HFF-Myc (cell line): ENCODE data around the gene STIMATE.

Experiments used
- DNase-seq: peaks from one replicate; pipeline ENCODE4 v3.0.0-alpha.2; 2011; ENCODE audit warnings: low read depth; ENCODE audit errors: extremely low read depth
- H3K4me3 ChIP-seq: replicated peaks from 2 replicates; pipeline ENCODE4 v1.5.1; 2011; ENCODE audit warnings: low read depth, mild to moderate bottlenecking, control low read depth, low read length
- CTCF ChIP-seq: IDR thresholded peaks from 2 replicates; pipeline ENCODE4 v1.5.1; 2012; ENCODE audit warnings: mild to moderate bottlenecking, low read depth, low read length, control low read depth; ENCODE audit errors: missing control alignments

The STIMATE gene

DNA sequence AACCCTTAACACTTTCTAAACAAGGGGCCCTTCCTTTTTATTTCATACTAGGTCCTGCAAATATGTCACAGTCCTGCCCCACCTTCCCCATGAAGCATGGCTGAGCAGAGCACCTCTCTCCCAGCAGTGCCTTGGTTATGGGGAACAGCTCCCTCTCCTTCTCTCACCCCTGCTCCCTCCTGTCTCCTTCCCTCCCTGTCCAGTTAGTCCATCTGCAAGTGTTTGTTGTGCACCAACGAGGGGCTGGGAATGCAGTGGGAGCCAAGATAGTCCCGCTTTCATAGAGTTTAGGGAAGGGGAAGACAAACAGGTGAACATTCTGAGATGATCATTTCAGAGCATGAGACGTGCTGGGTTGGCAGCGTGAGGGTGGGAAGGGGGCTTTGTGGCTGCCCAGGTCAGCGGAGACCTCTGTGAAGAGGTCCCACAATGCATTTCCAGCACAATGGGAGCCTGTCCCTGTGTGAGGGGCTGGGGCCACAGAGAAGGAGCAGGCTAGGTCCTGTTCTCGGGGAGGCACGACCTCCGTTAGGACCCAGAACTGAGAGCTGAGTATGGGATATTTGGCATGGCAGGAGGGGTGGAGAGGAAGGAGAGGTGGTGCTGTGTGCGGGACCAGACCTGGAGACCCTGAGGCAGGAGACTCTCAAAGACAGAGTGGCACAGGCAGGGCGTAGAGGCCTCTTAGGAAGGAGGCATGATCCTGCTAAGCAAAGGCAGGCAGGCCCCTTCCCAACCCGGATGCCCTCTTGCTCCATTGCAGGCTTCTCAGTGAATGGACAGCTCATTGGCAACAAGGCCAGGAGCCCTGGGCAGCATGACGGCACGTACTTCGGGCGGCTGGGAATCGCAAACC, 108.2 kb downstream of the STIMATE start:
- DNase-seq = no peak
- no peak overlapping the region for H3K4me3 ChIP-seq
- TF ChIP-seq CTCF = no peak

DNA sequence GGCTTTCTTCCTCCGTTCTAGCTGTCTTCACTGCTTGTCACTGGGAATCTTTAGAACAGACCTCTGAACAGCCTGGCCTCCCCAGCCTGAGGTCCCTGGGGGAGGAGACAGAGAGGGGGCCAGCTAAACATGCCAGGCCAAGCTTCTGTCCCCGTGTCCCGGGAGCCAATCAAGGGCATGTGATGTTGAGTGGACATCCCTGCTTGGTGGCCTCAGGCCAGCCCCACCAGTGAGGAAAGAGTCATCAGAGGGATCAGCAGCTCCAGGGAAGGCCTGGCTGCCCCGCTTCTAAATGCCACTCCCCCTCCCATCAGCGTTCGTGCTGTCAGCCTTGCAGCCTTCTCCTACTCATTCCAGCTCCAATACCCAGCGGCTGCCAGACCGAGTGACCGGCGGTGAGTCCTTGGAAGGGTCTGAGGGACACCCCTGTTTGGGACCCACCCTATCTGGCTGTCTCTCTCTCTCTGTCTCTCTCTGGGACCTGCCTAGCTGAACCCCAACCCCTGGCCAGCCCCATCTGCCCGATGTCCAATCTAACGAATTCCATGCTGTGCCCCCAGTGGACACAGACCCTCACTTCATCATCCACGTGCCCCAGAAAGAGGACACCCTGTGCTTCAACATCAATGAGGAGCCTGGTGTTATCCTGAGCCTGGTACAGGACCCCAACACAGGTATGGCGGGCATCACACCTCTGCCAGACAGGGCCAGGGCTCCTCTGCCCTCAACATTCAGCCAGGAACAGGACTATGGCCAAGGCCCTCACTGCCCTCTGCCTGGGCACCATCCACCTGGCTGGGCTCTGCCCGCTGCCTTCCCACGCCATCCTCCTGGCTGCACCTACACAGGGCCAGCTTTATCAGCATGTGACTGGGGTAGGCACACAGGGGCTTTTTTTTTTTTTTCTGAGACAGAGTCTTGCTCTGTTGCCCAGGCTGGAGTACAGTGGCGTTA, 109.4 kb downstream of the STIMATE start:
- DNase-seq = no peak
- H3K4me3 ChIP-seq = no peak overlapping the region
- TF ChIP-seq CTCF = no peak

DNA sequence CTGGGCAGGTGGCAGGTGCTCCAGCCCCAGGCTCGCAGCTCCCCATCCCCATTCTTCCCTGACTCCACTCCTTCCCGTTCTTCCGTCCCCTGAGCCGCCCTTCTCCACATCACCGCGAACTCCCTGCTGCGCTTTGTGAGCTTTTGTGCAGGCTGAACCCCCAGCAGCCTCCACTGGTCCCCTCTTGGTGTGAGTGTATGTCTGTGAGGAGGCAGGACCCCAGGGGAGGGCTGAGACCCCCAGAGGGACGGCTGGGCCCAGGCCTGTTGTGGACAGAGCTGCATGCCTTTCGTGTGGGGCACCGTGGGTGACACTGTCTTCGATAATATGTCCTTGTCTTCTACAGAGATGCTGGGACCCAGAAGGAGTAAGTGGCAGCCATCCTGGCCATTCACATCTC, 110.1 kb downstream of the STIMATE start:
- DNase-seq = no peak
- no peak overlapping the region for H3K4me3 ChIP-seq
- no peak for TF ChIP-seq CTCF
